HG02678 (cell line): ENCODE results near the gene PMEPA1.
A peak's percentile ranks its signal among the peaks of the same experiment; 100 is the strongest.

ENCODE experiments used
- ATAC-seq: cut with Tn5 transposase; IDR thresholded peaks from one replicate; pipeline ENCODE4 v1.9.1; 2021; ENCODE audit warnings: mild to moderate bottlenecking, moderate library complexity; ENCODE audit not compliant: unreplicated experiment

The PMEPA1 gene

DNA sequence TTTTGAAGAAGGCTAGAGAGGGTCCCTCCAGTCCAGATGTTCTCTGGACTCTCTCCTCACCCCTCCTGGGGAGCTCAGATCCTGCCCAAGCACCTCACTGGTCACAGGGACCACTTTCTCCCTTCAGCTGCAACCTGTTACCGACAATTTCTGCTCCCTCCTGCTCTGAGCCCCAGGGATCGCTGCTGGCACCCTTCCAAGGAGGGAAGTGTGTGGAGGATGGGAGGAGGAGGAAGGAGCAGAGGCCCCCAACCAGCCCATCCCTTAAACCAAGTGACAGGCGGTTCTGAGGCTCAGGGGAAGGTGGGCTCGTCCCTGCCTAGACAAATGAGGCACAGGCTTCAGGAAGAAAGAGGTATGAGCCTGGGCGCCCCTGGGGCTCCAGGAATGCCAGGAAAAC is 13.9 kb downstream of the PMEPA1 start:
- ATAC-seq: no peak

- ATAC-seq: no peak
Measured at GRCh38 chr20:57695012-57695411, 14.8 kb downstream of the PMEPA1 start.

GRCh38 chr20:57694481-57694880 is 15.3 kb downstream of the PMEPA1 start:
- ATAC-seq: no peak

DNA sequence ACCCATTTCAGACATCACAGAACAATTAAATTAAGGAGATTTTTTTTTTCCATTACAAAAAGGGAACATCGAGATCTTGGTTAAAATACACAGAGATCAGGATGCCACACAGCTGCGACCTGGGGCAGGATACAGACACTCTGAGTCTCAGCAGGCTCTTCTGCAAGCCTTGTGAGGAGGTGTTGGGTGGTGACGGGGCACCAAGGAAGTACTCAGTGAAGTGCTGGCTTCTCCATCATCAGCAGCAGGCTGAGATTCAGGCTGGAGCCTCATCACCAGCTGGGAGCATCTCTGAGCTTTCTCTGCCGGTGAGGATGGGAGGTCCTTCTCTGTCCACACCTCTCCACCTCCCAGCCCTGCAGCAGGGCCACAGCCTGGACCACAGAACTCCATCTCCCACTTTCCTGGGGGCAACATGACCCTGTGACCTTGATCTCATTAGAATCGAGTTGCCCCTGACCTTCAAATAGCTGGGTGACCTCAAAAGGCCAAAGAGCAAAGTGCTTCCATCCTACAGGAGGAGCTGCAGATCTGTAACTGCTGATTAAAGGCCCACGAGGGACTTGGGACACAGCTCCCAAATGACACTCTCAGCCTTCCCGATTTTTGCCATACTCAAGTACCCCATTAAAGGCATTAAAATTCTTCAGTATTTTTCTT is 16.0 kb downstream of the PMEPA1 start:
- ATAC-seq: no peak

- ATAC-seq: no peak
Measured at GRCh38 chr20:57693002-57693582, 16.7 kb downstream of the PMEPA1 start.

DNA sequence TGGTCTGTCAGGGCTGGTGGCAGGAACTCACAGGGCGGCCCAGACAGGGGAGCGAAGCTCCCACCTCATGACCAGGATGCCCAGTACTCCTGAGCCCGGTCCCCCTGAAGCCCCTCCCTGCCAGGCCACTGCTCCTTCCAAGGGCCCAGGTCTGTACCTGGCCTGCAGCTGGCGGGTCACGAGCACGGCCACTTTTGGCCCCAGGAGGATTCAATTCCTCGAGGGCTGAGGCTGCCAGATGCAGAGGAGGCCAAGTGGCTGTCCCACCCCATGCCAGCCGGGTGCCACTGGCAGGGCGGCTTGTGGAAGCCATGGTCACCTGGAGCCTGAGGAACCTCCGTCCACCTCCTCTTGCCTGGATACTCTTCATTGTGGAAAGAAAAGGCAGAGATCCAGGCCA is 17.4 kb downstream of the PMEPA1 start:
- ATAC-seq: no peak

DNA sequence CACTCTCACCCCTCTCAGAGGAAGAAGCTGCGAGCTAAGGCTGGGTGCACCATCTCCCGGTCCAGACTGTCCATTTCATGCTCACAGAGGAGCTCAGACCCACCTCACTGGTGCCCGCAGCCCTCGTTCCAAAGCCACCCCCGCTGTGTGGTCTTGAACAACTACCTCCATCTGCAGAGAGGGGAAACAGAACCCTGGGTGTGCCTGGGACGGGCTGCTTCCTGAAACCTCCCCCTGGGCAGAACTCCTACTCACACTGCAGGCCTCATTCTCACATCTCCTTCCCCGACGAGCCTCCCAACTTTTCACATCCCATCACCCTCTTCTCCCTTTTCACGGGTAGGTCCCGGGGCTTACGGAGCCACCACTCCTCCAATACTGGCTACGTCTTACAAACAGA is 18.1 kb downstream of the PMEPA1 start:
- ATAC-seq: no peak

GRCh38 chr20:57690525-57690924 is 19.3 kb downstream of the PMEPA1 start:
- ATAC-seq: no peak

GRCh38 chr20:57689745-57690481 is 19.9 kb downstream of the PMEPA1 start:
- ATAC-seq: no peak

GRCh38 chr20:57688864-57689263 is 21.0 kb downstream of the PMEPA1 start:
- ATAC-seq: no peak

DNA sequence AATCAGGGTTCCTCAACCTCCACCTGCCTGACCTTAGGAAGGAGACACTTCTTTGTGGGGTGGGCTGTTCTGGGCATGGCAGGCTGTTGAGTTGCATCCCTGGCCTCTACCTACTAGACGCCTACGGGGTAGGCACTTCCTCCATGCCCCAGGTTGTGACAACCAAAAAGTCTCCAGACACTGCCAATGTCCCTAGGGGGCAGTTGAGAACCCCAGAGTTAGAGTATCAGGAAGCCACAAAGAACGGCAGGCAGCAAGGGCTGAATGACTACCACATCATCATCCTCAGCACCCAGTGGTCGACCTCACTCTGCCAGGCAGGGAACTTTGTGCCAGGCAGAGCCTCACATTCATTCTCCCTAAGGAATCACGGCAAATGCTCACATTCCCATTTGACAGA is 21.5 kb downstream of the PMEPA1 start:
- no peak for ATAC-seq

DNA sequence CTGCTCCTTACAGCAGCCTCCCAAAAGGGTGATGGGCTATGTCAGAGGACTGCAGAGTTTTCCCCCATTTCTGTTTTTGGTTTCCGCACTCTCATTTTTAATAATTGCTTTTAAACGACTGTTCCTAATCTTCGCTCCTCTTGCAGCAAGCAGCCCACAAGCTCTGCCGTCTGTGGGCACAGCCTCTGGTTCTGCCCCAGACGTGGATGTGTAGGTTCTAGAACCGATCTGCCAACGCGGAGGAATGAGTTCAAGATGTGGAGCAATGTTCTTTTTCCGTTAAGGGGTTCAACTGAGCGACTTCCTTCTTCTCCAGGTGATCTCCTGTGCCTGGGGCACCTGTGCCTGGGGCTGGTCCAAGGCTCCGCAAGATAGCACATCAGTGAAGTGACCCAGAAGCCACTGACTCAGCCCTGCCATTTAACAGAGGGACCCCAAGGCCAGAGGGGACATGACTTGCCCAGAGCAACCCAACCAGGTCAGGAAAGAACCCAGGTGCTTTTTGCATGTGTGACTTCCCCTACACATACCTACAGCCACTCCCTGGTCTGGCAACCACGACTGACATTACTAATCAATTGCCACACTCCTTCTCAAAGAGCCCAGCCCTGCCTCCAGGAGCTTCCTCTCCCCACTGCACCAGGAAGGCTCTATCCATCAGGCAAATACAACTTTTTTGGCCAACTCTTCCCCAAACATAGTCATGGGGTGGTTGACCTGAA is 22.7 kb downstream of the PMEPA1 start:
- ATAC-seq: no peak

- ATAC-seq: no peak
Measured at GRCh38 chr20:57685146-57685758, 24.6 kb downstream of the PMEPA1 start.

- ATAC-seq: no peak
Measured at GRCh38 chr20:57684808-57685140, 25.0 kb downstream of the PMEPA1 start.

DNA sequence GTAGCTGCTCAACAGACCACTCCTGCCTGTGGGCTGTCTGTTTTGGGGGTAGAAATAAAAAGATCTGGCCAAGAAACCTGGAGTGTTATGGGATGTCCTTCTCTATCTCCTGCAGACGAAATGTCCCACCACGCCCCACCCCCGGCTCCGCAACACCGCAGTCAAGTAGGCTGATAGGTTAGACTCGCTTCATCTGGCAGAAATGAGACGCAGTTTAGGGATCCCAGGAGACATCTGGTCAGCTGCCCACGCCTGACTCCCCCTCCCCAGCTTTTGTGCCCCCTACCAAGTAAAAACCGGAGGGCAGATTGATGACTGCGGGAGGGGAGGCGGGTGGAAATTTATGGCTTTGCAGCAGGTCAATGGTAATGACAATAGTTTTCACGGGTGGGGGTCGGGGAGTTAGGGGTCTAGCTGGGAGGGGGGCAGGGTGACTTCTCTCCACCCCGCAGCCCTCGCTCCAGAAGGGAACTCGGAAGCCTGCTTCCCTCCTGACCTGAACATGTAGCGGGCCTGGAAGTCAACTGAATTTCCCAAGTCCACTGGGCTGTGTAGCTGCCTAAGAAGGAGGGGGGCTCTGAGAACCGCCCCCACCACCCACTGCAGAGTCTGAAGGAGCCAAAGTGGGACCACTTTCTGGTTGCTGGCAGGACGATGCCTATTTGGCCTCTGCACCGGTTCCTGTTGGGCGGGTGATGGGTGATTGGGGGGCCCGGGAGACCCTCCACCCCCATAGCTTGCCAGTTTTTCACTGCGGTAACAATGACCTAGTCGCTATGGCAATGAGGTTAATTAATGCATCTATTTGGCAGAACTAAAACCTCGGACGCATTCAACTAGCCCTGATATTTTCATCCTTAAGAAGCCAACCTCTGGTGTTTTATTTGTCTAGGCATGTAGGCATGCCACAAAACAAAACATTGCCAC is 25.7 kb downstream of the PMEPA1 start:
- no peak for ATAC-seq

DNA sequence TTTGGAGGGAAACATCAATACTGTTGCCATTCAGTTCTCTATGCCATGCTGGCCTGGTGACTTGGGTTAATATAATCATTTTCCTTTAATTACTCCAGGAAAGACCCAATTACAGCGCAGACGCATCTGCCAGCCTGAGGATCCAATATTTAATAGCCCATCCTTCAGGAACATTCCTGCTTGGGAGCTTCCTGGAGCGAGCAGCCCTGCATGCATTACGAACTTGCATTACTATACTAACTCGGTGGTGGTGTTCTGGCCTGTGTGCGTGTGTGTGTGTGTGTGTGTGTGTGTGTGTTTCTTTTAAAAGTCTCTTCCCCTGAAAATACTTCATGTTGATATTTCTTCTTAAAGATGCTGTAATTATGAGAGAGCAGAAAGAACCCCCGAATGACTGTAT is 26.5 kb downstream of the PMEPA1 start:
- ATAC-seq: no peak

DNA sequence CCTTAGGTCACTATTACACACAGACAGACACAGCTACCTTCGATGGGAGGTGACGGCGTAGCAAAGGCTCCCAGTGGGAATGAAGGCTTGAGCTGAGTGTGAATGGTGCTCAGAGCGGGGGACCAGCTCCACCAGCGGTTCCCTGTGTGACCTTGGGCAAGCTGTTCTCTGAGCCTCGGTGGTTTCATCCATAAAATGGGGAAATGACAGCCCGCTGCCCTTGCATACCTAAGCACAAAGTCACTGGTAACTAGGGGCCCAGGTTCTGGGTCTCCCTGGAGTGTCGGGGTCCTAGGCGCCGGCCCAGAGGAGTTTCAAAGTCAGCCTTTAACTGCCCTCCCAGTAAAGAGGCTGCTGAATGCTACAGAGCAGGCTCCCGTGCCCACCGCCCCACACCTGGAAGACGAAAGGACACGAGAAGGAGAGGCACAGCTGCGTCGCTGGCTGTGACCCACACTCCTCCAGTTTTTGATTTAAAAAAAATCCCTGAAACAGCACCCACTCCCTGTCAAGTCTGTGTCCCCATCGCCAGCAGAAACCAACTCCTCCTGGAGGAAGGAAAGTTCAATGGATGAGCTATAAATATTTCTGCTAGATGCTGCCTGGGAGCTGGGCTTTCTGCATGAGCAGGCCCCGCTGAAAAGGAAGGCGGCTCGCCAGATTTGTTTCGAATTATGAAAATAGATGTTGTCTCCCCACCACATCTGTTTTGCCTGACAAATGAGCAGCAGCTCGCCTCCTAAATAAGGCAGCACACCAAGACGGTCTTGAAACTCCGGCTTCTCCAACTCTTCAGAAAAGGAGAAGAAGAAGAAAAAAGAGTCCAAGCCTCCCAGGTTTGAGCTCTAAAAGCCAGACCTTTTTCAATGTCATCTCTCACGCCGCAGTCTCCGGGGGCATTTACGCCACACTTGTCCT is 27.4 kb downstream of the PMEPA1 start:
- peak; percentile 41 for ATAC-seq

DNA sequence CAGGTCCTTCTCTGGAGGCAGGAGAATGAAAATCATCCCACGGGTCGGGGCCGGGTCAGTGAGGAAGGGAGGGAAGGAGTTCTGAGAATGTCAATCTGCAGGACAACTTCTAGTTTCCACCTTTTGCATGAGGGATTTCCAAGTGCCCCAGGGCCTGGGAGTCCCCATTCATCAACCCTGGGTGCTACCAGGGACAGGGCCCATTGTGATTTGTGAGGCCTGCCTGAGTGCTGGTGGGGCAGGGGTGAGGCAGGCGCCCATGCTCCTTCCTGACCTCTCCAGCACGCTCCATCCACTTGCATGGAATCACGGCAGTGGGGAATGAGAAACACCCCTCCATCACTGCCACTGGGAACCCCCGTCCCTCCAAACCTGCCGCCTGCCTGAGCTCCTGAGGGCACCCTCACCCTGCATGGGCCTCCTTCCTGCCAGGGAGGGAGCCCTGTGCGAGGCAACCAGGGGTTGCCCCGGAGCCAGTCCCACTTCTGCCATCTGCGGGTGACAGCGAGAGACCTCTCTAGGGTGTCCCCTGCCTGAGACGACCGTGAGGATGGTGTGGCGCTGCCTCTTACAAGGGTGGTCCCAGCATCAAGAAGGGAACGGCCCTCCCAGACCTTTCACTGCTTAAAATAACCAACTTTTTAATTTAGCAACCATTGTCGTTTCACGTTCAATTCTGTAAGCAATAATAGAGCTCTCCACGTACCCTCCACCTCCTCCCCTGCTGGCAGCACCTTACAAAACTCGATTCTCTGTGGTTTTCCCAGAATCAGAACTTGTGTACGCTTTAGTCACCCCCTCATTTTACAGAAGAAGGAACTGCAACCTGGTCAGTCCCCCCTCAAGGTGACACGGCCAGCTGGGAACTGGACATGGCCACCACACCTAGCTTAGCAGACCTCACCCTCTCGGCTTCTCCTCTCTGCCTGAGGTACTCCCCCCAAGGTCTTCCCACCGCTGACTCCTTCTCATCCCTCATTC is 28.6 kb downstream of the PMEPA1 start:
- no peak for ATAC-seq
